Measurements from ENCODE around the gene SETD3. TPM values are rescaled to one million over a fixed set of nuclear protein-coding genes. Genes with fewer than 3 reads are reported as not detected.
A peak's percentile ranks its signal among the peaks of the same experiment; 100 is the strongest.

SETD3 gene
- total RNA-seq, 1 donor from 2014 or later = 57.9 TPM

- DNase-seq (ENCODE audit: low read depth in 2 of 2) = no peak
Observed at GRCh38 chr14:99460793-99461192, 19.9 kb downstream of the SETD3 start.

GRCh38 chr14:99459481-99460100 is 21.1 kb downstream of the SETD3 start:
- DNase-seq (ENCODE audit: low read depth in 2 of 2) = no peak

- DNase-seq (ENCODE audit: low read depth in 2 of 2) = no peak
Observed at GRCh38 chr14:99454246-99454645, 26.4 kb downstream of the SETD3 start.

GRCh38 chr14:99452968-99453367 is 27.7 kb downstream of the SETD3 start:
- DNase-seq (ENCODE audit: low read depth in 2 of 2) = no peak

- no peak for DNase-seq (ENCODE audit: low read depth in 2 of 2)
Observed at GRCh38 chr14:99451234-99451633, 29.4 kb downstream of the SETD3 start.

GRCh38 chr14:99450266-99450665 is 30.4 kb downstream of the SETD3 start:
- no peak for DNase-seq (ENCODE audit: low read depth in 2 of 2)

GRCh38 chr14:99447739-99448138 is 32.9 kb downstream of the SETD3 start:
- no peak for DNase-seq (ENCODE audit: low read depth in 2 of 2)

- no peak for DNase-seq (ENCODE audit: low read depth in 2 of 2)
Observed at GRCh38 chr14:99445931-99446330, 34.7 kb downstream of the SETD3 start.

GRCh38 chr14:99441918-99442317 is 38.7 kb downstream of the SETD3 start:
- no peak for DNase-seq (ENCODE audit: low read depth in 2 of 2)

- DNase-seq (ENCODE audit: low read depth in 2 of 2) = no peak
Observed at GRCh38 chr14:99441157-99441870, 39.3 kb downstream of the SETD3 start.

GRCh38 chr14:99440278-99440677 is 40.4 kb downstream of the SETD3 start:
- DNase-seq (ENCODE audit: low read depth in 2 of 2) = no peak

GRCh38 chr14:99437706-99438105 is 43.0 kb downstream of the SETD3 start:
- no peak for DNase-seq (ENCODE audit: low read depth in 2 of 2)

GRCh38 chr14:99436247-99437180 is 44.1 kb downstream of the SETD3 start:
- peak; percentile 59 to 76 for DNase-seq (ENCODE audit: low read depth in 2 of 2)

GRCh38 chr14:99435327-99435726 is 45.3 kb downstream of the SETD3 start:
- no peak for DNase-seq (ENCODE audit: low read depth in 2 of 2)

- DNase-seq (ENCODE audit: low read depth in 2 of 2) = no peak
Observed at GRCh38 chr14:99432485-99432884, 48.2 kb downstream of the SETD3 start.

GRCh38 chr14:99431986-99432385 is 48.7 kb downstream of the SETD3 start:
- no peak for DNase-seq (ENCODE audit: low read depth in 2 of 2)

GRCh38 chr14:99430491-99430890 is 50.2 kb downstream of the SETD3 start:
- peak; percentile 68 to 85 for DNase-seq (ENCODE audit: low read depth in 2 of 2)

- DNase-seq (ENCODE audit: low read depth in 2 of 2) = peak in 1 of 2 donors; percentile 20
Observed at GRCh38 chr14:99427632-99428300, 52.9 kb downstream of the SETD3 start.

GRCh38 chr14:99426813-99427346 is 53.8 kb downstream of the SETD3 start:
- DNase-seq (ENCODE audit: low read depth in 2 of 2) = peak in 1 of 2 donors; percentile 29

- no peak for DNase-seq (ENCODE audit: low read depth in 2 of 2)
Observed at GRCh38 chr14:99426265-99426664, 54.4 kb downstream of the SETD3 start.

- DNase-seq (ENCODE audit: low read depth in 2 of 2) = no peak
Observed at GRCh38 chr14:99425272-99425681, 55.4 kb downstream of the SETD3 start.

Data from lung microvascular endothelial cell (primary cell).